SK-N-SH (cell line): ENCODE results near the gene TSEN15.

Experiments
- ELF1 ChIP-seq: IDR thresholded peaks from 2 replicates; pipeline ENCODE4 v1.4.0; 2012
- EP300 ChIP-seq, 2 experiments: IDR thresholded peaks; 2 replicates each; pipeline versions ENCODE4 v1.4.0 to v1.6.1; 2012; ENCODE audit warnings: borderline replicate concordance in 1 of 2, low read depth in 1 of 2, low read length in 1 of 2
- FOXJ3 ChIP-seq: sonication (generic); formaldehyde crosslinking; IDR thresholded peaks from 2 replicates; pipeline ENCODE4 v1.5.1; 2020; ENCODE audit warnings: mild to moderate bottlenecking, missing genetic modification reagents
- FOXM1 ChIP-seq: IDR thresholded peaks from 2 replicates; pipeline ENCODE4 v1.4.0; 2012; ENCODE audit warnings: low read depth, mild to moderate bottlenecking
- MXI1 ChIP-seq: IDR thresholded peaks from 2 replicates; pipeline ENCODE4 v1.6.1; 2012; ENCODE audit warnings: mild to moderate bottlenecking, low read depth, low read length, improper control_type of control experiment
- NFIC ChIP-seq: IDR thresholded peaks from 2 replicates; pipeline ENCODE4 v1.4.0; 2012; ENCODE audit warnings: borderline replicate concordance
- RAD21 ChIP-seq: IDR thresholded peaks from 2 replicates; pipeline ENCODE4 v1.6.1; 2012; ENCODE audit warnings: mild to moderate bottlenecking, low read length
- RCOR1 ChIP-seq: fragments of 150-350 bp; IDR thresholded peaks from 2 replicates; pipeline ENCODE4 v1.6.1; 2017; ENCODE audit warnings: antibody characterized with exemption, low read length
- TAF1 ChIP-seq: IDR thresholded peaks from 2 replicates; pipeline ENCODE4 v1.6.1; 2012; ENCODE audit warnings: low read depth, mild to moderate bottlenecking, low read length, moderate library complexity, borderline replicate concordance
- YY1 ChIP-seq: IDR thresholded peaks from 2 replicates; pipeline ENCODE4 v1.4.0; 2012; ENCODE audit warnings: low read depth, mild to moderate bottlenecking
- TF ChIP-seq, protein P1 (sequence below): fragments of 200-600 bp; sonication (generic); IDR thresholded peaks from 2 replicates; pipeline ENCODE4 v1.6.1; 2017; ENCODE audit warnings: antibody characterized with exemption, mild to moderate bottlenecking, moderate library complexity
- TF ChIP-seq, protein P2 (sequence below): fragments of 150-350 bp; IDR thresholded peaks from 2 replicates; pipeline ENCODE4 v1.6.1; 2016; ENCODE audit warnings: mild to moderate bottlenecking, low read depth, low read length
- TF ChIP-seq, protein P3 (sequence below): fragments of 150-350 bp; IDR thresholded peaks from 2 replicates; pipeline ENCODE4 v1.6.1; 2017; ENCODE audit warnings: antibody characterized with exemption, low read length, low read depth, borderline replicate concordance
- TF ChIP-seq, protein P4 (sequence below): IDR thresholded peaks from 2 replicates; pipeline ENCODE4 v1.6.1; 2012; ENCODE audit warnings: mild to moderate bottlenecking, low read depth, low read length, moderate library complexity

DNA sequence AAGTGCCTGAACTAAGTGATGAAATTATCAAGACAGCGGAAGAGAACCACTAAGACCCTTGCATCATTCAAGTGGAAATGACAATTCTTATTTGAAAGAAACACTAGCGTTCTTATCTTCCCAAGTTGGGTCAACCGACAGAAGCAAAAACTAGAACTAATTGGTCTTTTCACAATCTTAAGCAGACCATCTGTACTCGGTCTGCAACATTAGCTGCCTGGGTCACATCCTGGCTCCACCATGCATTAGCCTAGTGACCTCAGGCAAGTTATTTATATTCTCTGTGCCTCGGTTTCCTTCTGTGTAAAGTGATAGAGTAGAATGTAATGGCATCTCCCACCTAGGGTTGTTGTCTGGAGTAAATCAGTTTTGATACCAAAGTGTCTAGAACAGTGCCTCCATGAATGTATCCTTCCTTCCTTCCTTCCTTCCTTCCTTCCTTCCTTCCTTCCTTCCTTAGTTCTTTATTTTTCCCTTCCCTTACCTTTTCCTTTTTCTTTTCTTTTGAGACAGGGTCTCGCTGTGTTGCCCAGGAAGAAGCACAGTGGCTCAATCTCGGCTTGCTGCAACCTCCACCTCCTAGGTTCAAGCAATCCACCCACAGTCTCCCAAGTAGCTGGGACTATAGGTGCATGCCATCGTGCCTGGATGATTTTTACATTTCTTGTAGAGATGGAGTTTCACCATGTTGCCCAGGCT is 20.0 kb upstream of the TSEN15 start:
- TF ChIP-seq FOXJ3 (CRISPR knock-in tag) = no peak
- TF ChIP-seq ELF1 = no peak
- no peak for TF ChIP-seq RAD21
- TF ChIP-seq, protein P1, sequence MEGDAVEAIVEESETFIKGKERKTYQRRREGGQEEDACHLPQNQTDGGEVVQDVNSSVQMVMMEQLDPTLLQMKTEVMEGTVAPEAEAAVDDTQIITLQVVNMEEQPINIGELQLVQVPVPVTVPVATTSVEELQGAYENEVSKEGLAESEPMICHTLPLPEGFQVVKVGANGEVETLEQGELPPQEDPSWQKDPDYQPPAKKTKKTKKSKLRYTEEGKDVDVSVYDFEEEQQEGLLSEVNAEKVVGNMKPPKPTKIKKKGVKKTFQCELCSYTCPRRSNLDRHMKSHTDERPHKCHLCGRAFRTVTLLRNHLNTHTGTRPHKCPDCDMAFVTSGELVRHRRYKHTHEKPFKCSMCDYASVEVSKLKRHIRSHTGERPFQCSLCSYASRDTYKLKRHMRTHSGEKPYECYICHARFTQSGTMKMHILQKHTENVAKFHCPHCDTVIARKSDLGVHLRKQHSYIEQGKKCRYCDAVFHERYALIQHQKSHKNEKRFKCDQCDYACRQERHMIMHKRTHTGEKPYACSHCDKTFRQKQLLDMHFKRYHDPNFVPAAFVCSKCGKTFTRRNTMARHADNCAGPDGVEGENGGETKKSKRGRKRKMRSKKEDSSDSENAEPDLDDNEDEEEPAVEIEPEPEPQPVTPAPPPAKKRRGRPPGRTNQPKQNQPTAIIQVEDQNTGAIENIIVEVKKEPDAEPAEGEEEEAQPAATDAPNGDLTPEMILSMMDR = no peak
- no peak for TF ChIP-seq MXI1
- TF ChIP-seq TAF1 = no peak
- no peak for TF ChIP-seq RCOR1
- TF ChIP-seq EP300 (IDR thresholded peaks at IDR 0.05; ENCODE audit: borderline replicate concordance in 1 of 2, low read depth in 1 of 2, low read length in 1 of 2) = no peak
- TF ChIP-seq NFIC = no peak
- no peak for TF ChIP-seq FOXM1
- TF ChIP-seq, protein P2, sequence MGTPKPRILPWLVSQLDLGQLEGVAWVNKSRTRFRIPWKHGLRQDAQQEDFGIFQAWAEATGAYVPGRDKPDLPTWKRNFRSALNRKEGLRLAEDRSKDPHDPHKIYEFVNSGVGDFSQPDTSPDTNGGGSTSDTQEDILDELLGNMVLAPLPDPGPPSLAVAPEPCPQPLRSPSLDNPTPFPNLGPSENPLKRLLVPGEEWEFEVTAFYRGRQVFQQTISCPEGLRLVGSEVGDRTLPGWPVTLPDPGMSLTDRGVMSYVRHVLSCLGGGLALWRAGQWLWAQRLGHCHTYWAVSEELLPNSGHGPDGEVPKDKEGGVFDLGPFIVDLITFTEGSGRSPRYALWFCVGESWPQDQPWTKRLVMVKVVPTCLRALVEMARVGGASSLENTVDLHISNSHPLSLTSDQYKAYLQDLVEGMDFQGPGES = no peak
- no peak for TF ChIP-seq YY1
- TF ChIP-seq, protein P3, sequence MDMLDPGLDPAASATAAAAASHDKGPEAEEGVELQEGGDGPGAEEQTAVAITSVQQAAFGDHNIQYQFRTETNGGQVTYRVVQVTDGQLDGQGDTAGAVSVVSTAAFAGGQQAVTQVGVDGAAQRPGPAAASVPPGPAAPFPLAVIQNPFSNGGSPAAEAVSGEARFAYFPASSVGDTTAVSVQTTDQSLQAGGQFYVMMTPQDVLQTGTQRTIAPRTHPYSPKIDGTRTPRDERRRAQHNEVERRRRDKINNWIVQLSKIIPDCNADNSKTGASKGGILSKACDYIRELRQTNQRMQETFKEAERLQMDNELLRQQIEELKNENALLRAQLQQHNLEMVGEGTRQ = no peak
- TF ChIP-seq, protein P4, sequence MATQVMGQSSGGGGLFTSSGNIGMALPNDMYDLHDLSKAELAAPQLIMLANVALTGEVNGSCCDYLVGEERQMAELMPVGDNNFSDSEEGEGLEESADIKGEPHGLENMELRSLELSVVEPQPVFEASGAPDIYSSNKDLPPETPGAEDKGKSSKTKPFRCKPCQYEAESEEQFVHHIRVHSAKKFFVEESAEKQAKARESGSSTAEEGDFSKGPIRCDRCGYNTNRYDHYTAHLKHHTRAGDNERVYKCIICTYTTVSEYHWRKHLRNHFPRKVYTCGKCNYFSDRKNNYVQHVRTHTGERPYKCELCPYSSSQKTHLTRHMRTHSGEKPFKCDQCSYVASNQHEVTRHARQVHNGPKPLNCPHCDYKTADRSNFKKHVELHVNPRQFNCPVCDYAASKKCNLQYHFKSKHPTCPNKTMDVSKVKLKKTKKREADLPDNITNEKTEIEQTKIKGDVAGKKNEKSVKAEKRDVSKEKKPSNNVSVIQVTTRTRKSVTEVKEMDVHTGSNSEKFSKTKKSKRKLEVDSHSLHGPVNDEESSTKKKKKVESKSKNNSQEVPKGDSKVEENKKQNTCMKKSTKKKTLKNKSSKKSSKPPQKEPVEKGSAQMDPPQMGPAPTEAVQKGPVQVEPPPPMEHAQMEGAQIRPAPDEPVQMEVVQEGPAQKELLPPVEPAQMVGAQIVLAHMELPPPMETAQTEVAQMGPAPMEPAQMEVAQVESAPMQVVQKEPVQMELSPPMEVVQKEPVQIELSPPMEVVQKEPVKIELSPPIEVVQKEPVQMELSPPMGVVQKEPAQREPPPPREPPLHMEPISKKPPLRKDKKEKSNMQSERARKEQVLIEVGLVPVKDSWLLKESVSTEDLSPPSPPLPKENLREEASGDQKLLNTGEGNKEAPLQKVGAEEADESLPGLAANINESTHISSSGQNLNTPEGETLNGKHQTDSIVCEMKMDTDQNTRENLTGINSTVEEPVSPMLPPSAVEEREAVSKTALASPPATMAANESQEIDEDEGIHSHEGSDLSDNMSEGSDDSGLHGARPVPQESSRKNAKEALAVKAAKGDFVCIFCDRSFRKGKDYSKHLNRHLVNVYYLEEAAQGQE = no peak
